Gastrocnemius medialis (tissue), 4 donors: ENCODE data around the gene CEP83.

Experiments
- CTCF ChIP-seq, 5 experiments: fragments of 450-650 bp in 3 of 5; fragments of 200-600 bp in 2 of 5; sonication (generic) in 2 of 5; IDR thresholded peaks in 4 of 5; conservative IDR thresholded peaks in 1 of 5; 1 replicate in 4 of 5; 2 replicates in 1 of 5; pipeline ENCODE4 v1.5.1; 2016 to 2019; ENCODE audit warnings: antibody characterized with exemption in 5 of 5, mild to moderate bottlenecking in 3 of 5, moderate library complexity in 3 of 5
- POLR2A ChIP-seq, 2 donors: fragments of 450-650 bp; IDR thresholded peaks; one replicate each; pipeline ENCODE4 v1.6.1; 2017; ENCODE audit warnings: antibody characterized with exemption in 2 of 2, mild to moderate bottlenecking in 2 of 2, moderate library complexity in 2 of 2

- TF ChIP-seq CTCF (IDR thresholded peaks at IDR 0.05 in 4 of 5, conservative IDR thresholded peaks at IDR 0.05 in 1 of 5) (no peak), POLR2A (IDR thresholded peaks at IDR 0.05) (no peak)
Observed at GRCh38 chr12:94318181-94318580, 141.5 kb downstream of the CEP83 start.
